ENCODE data around the gene KIF22. TPM values are rescaled to one million over a fixed set of nuclear protein-coding genes. Genes with fewer than 3 reads are reported as not detected.

The KIF22 gene
- total and polyA plus RNA-seq, 3 experiments from 2014 or later = 61.2 to 131 (median 118) TPM

GRCh38 chr16:29808219-29808900, 17.8 kb downstream of the KIF22 start:
- Histone ChIP-seq H3K4me3 (ENCODE audit: low read length) (peak overlapping the region; percentile 71), H3K4me1 (ENCODE audit: insufficient read depth, low read length) (peaks cover 50% of the 10 kb centered on the region), H3K27ac (ENCODE audit: low read depth, low read length) (peak overlapping the region; percentile 79), H3K36me3 (ENCODE audit: insufficient read depth, low read length) (peaks cover 5% of the 10 kb centered on the region), H3K9me3 (ENCODE audit: low read length) (no peaks in the 10 kb centered on the region), H3K27me3 (ENCODE audit: insufficient read depth, low read length, poor library complexity, severe bottlenecking) (no peaks in the 10 kb centered on the region)
- H3K27me3 Mint-ChIP-seq = peaks cover 0 to 5% of the 10 kb centered on the region in 2 donors
- POLR2A ChIA-PET = interaction anchor here (0.6 to 4.1 kb wide), 18 partner anchors 8 to 1318 kb away, joined by 3 to 59 read pairs (median 5); partner anchors contain the start of genes ALDOA, C16orf54, KIF22 and MVP
- H3K4me3 Mint-ChIP-seq = peak overlapping the region; percentile 88 to 96 (median 93)
- CTCF ChIA-PET = interaction anchor here (0.9 to 5.0 kb wide), 21 partner anchors 10 to 210 kb away, joined by 3 to 92 read pairs (median 4); partner anchors contain the start of genes KIF22, MVP and PAGR1
- peak in 2 of 5 donors; percentile 36 to 58 for DNase-seq
- H3K9me3 Mint-ChIP-seq = peaks cover 0 to 2% (median 0%) of the 10 kb centered on the region in 5 donors
- peaks cover 3 to 32% (median 4%) of the 10 kb centered on the region in 3 donors for H3K36me3 Mint-ChIP-seq
- H3K4me1 Mint-ChIP-seq = peaks cover 52 to 71% (median 58%) of the 10 kb centered on the region in 3 donors
- H3K27ac Mint-ChIP-seq = peak overlapping the region; percentile 93 to 100 (median 100)

GRCh38 chr16:29809031-29809747, 18.6 kb downstream of the KIF22 start:
- Histone ChIP-seq H3K4me1 (ENCODE audit: insufficient read depth, low read length) (peaks cover 46% of the 10 kb centered on the region), H3K27ac (ENCODE audit: low read depth, low read length) (peak overlapping the region; percentile 79), H3K9me3 (ENCODE audit: low read length) (no peaks in the 10 kb centered on the region), H3K4me3 (ENCODE audit: low read length) (peak overlapping the region; percentile 71), H3K27me3 (ENCODE audit: insufficient read depth, low read length, poor library complexity, severe bottlenecking) (no peaks in the 10 kb centered on the region), H3K36me3 (ENCODE audit: insufficient read depth, low read length) (peaks cover 5% of the 10 kb centered on the region)
- H3K4me3 Mint-ChIP-seq = peak overlapping the region; percentile 88 to 96 (median 93)
- peak in 1 of 5 donors; percentile 53 for DNase-seq
- peaks cover 0 to 5% of the 10 kb centered on the region in 2 donors for H3K27me3 Mint-ChIP-seq
- ChIA-PET POLR2A (interaction anchor here (0.6 to 4.1 kb wide), 9 partner anchors 7 to 214 kb away, joined by 3 to 59 read pairs (median 5); partner anchors contain the start of genes KIF22, MVP and PAGR1), CTCF (interaction anchor here (1.1 to 5.0 kb wide), 10 partner anchors 10 to 108 kb away, joined by 4 to 92 read pairs (median 12); partner anchors contain the start of genes MVP and PAGR1)
- peaks cover 46 to 68% (median 49%) of the 10 kb centered on the region in 3 donors for H3K4me1 Mint-ChIP-seq
- H3K27ac Mint-ChIP-seq = peak overlapping the region; percentile 93 to 100 (median 100)
- peaks cover 0 to 2% (median 0%) of the 10 kb centered on the region in 5 donors for H3K9me3 Mint-ChIP-seq
- peaks cover 3 to 31% (median 4%) of the 10 kb centered on the region in 3 donors for H3K36me3 Mint-ChIP-seq

- ChIA-PET CTCF (interaction anchor here (1.1 to 5.0 kb wide), 3 partner anchors 9 to 109 kb away, joined by 7 to 92 read pairs (median 11); partner anchors contain the start of genes MVP and PAGR1), POLR2A (interaction anchor here (0.6 to 2.0 kb wide), 6 partner anchors 11 to 203 kb away, joined by 3 to 10 read pairs (median 5); partner anchors contain the start of gene MVP)
- peaks cover 45% of the 10 kb centered on the region for H3K4me1 ChIP-seq (ENCODE audit: insufficient read depth, low read length)
- peak overlapping the region; percentile 86 to 96 (median 93) for H3K4me3 Mint-ChIP-seq
- H3K4me1 Mint-ChIP-seq = peaks cover 46 to 67% (median 48%) of the 10 kb centered on the region in 3 donors
- DNase-seq = peak; percentile 53 to 84 (median 68)
- peak overlapping the region; percentile 71 for H3K4me3 ChIP-seq (ENCODE audit: low read length)
- H3K36me3 ChIP-seq (ENCODE audit: insufficient read depth, low read length) = peaks cover 5% of the 10 kb centered on the region
- peak overlapping the region; percentile 79 for H3K27ac ChIP-seq (ENCODE audit: low read depth, low read length)
- peaks cover 0 to 2% (median 0%) of the 10 kb centered on the region in 5 donors for H3K9me3 Mint-ChIP-seq
- no peaks in the 10 kb centered on the region for H3K9me3 ChIP-seq (ENCODE audit: low read length)
- no peaks in the 10 kb centered on the region for H3K27me3 ChIP-seq (ENCODE audit: insufficient read depth, low read length, poor library complexity, severe bottlenecking)
- H3K27ac Mint-ChIP-seq = peak overlapping the region; percentile 89 to 99 (median 97)
- peaks cover 3 to 31% (median 4%) of the 10 kb centered on the region in 3 donors for H3K36me3 Mint-ChIP-seq
- peaks cover 0 to 5% of the 10 kb centered on the region in 2 donors for H3K27me3 Mint-ChIP-seq
Measured at GRCh38 chr16:29809850-29810698, 19.5 kb downstream of the KIF22 start.

DNA sequence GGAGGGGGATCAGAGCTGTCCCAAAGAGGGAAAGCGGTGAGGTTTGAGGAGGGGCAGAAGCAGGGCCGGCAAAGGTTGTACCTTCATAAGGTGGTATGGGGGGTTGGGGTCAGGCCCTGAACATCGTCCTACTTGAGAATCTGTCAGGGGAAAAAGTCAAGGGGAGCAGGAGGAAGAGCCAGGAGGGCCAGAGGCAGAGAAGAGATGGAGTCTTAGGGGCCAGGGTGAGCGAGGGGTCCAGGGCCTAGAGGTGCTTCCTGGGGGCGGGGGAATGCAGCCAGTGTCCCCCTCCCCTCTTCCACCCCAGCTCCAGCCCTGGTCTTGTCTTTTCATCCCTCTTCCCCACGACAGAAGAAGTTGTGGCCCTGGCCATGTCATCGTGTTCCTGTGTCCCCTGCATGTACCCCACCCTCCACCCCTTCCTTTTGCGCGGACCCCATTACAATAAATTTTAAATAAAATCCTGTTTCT, 20.2 kb downstream of the KIF22 start:
- no peaks in the 10 kb centered on the region for H3K27me3 ChIP-seq (ENCODE audit: insufficient read depth, low read length, poor library complexity, severe bottlenecking)
- peaks cover 0 to 6% of the 10 kb centered on the region in 2 donors for H3K27me3 Mint-ChIP-seq
- no peaks in the 10 kb centered on the region for H3K9me3 ChIP-seq (ENCODE audit: low read length)
- POLR2A ChIA-PET = interaction anchor here (0.9 to 2.0 kb wide), 4 partner anchors 10 to 109 kb away, joined by 4 to 10 read pairs (median 6); partner anchors contain the start of gene MVP
- peaks cover 0 to 2% (median 0%) of the 10 kb centered on the region in 5 donors for H3K9me3 Mint-ChIP-seq
- H3K4me1 ChIP-seq (ENCODE audit: insufficient read depth, low read length) = peaks cover 49% of the 10 kb centered on the region
- H3K4me1 Mint-ChIP-seq = peaks cover 48 to 70% (median 51%) of the 10 kb centered on the region in 3 donors
- H3K4me3 Mint-ChIP-seq = peak overlapping the region; percentile 87 to 96 (median 93)
- H3K4me3 ChIP-seq (ENCODE audit: low read length) = peak overlapping the region; percentile 71
- CTCF ChIA-PET = interaction anchor here (1.1 to 5.0 kb wide), 3 partner anchors 8 to 110 kb away, joined by 7 to 92 read pairs (median 11); partner anchors contain the start of genes MVP and PAGR1
- H3K27ac ChIP-seq (ENCODE audit: low read depth, low read length) = peak overlapping the region; percentile 79
- H3K27ac Mint-ChIP-seq = peak overlapping the region; percentile 89 to 99 (median 97)
- peaks cover 5% of the 10 kb centered on the region for H3K36me3 ChIP-seq (ENCODE audit: insufficient read depth, low read length)
- no peak for DNase-seq
- H3K36me3 Mint-ChIP-seq = peaks cover 3 to 28% (median 4%) of the 10 kb centered on the region in 3 donors

- Mint-ChIP-seq H3K36me3 (peaks cover 3 to 31% (median 4%) of the 10 kb centered on the region in 3 donors), H3K27me3 (peaks cover 0 to 7% of the 10 kb centered on the region in 2 donors), H3K27ac (peak overlapping the region; percentile 89 to 99 (median 97)), H3K9me3 (peaks cover 0 to 2% (median 0%) of the 10 kb centered on the region in 5 donors), H3K4me1 (peaks cover 50 to 73% (median 54%) of the 10 kb centered on the region in 3 donors), H3K4me3 (peak overlapping the region; percentile 87 to 96 (median 93))
- Histone ChIP-seq H3K4me1 (ENCODE audit: insufficient read depth, low read length) (peaks cover 49% of the 10 kb centered on the region), H3K36me3 (ENCODE audit: insufficient read depth, low read length) (peaks cover 5% of the 10 kb centered on the region), H3K27ac (ENCODE audit: low read depth, low read length) (peak overlapping the region; percentile 51), H3K27me3 (ENCODE audit: insufficient read depth, low read length, poor library complexity, severe bottlenecking) (no peaks in the 10 kb centered on the region), H3K9me3 (ENCODE audit: low read length) (no peaks in the 10 kb centered on the region), H3K4me3 (ENCODE audit: low read length) (peak overlapping the region; percentile 57)
- POLR2A ChIA-PET = interaction anchor here (0.6 to 2.0 kb wide), 2 partner anchors 10 to 65 kb away, joined by 4 to 10 read pairs; partner anchors contain the start of gene MVP
- CTCF ChIA-PET = interaction anchor here (0.9 to 2.7 kb wide), 3 partner anchors 37 to 110 kb away, joined by 3 to 11 read pairs (median 3); no protein-coding TSS in a partner anchor
- peak; percentile 58 to 83 (median 65) for DNase-seq
Measured at GRCh38 chr16:29811170-29811895, 20.8 kb downstream of the KIF22 start.

DNA sequence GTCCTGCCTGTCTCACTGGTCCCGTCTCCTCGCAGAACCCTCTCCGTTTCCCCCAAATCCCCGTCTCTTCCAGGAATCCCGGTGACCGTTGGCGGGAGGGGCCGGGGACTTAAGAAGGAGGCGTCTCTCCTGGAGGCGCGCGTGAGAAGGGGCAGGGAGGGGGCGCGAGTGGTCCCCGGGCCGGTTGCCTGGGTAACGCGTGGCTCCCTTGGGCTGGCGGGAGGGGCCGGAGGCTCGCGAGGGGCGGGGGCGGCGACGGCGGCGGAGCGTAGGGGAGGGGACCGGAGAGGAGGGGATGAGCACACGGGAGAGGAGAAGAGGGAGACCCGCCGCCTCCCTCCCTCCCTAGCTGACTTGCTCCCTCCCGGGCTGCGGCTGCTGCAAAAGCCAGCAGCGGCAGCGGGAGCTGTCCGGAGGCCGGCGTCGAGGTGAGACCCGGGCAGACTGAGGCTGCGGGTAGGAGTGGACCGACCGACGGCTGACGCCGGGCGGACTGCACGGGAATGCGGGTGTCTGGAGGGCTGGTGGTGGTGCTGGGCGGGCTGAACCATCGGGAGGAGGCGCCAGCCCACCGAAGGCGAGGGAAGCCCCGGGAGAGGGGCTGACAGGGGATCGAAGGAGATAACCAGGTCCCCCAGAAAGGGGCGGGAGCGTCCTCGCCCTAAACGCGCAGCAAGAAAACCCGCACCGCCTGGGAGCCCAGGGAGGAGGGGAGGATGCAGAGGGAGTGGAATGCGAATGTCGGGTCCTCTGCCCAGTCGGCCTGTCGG, 21.5 kb downstream of the KIF22 start, which contains the start of gene PRRT2:
TSS of gene PRRT2 (plus strand) at position 298 of the 770 bp plus-strand sequence. CDS start 862 bp downstream, outside the sequence.
- H3K4me3 ChIP-seq (ENCODE audit: low read length) = peak within 1 kb of the TSS; percentile 57
- CTCF ChIA-PET = interaction anchor here (0.9 to 2.7 kb wide), 3 partner anchors 36 to 110 kb away, joined by 3 to 11 read pairs (median 3); no protein-coding TSS in a partner anchor
- peaks cover 5% of the 10 kb centered on the region for H3K36me3 ChIP-seq (ENCODE audit: insufficient read depth, low read length)
- peaks cover 55 to 79% (median 59%) of the 10 kb centered on the region in 3 donors for H3K4me1 Mint-ChIP-seq
- peak within 1 kb of the TSS; percentile 87 to 96 (median 93) for H3K4me3 Mint-ChIP-seq
- peaks cover 0 to 2% (median 0%) of the 10 kb centered on the region in 5 donors for H3K9me3 Mint-ChIP-seq
- peak in 4 of 5 donors; percentile 41 to 74 (median 48) for DNase-seq
- H3K27me3 Mint-ChIP-seq = peaks cover 0 to 7% of the 10 kb centered on the region in 2 donors
- H3K4me1 ChIP-seq (ENCODE audit: insufficient read depth, low read length) = peaks cover 51% of the 10 kb centered on the region
- peak within 1 kb of the TSS; percentile 51 for H3K27ac ChIP-seq (ENCODE audit: low read depth, low read length)
- peak within 1 kb of the TSS; percentile 89 to 99 (median 97) for H3K27ac Mint-ChIP-seq
- POLR2A ChIA-PET = interaction anchor here (0.6 to 0.9 kb wide), 2 partner anchors 22 to 66 kb away, joined by 4 read pairs; partner anchors contain the start of gene KIF22
- peaks cover 3 to 35% (median 4%) of the 10 kb centered on the region in 3 donors for H3K36me3 Mint-ChIP-seq
- no peaks in the 10 kb centered on the region for H3K27me3 ChIP-seq (ENCODE audit: insufficient read depth, low read length, poor library complexity, severe bottlenecking)
- no peaks in the 10 kb centered on the region for H3K9me3 ChIP-seq (ENCODE audit: low read length)
